ENCODE measurements around the gene BIN2.

BIN2 gene

GRCh38 chr12:51360315-51360714 is 36.3 kb upstream of the BIN2 start:
- TF ChIP-seq CTCF (IDR thresholded peaks at IDR 0.05; ENCODE audit: borderline replicate concordance, control extremely low read depth, extremely low read depth, insufficient read depth, missing control alignments) = no peak
- in situ Hi-C loops (cut with MboI; ENCODE audit: low sequenced_read_pairs, unreplicated experiment) = no loop called here
- no peak for DNase-seq (ENCODE audit: low spot score)

GRCh38 chr12:51359851-51360250 is 35.9 kb upstream of the BIN2 start:
- DNase-seq (ENCODE audit: low spot score) = no peak
- in situ Hi-C loops (cut with MboI; ENCODE audit: low sequenced_read_pairs, unreplicated experiment) = no loop called here
- no peak for TF ChIP-seq CTCF (IDR thresholded peaks at IDR 0.05; ENCODE audit: borderline replicate concordance, control extremely low read depth, extremely low read depth, insufficient read depth, missing control alignments)

- no peak for TF ChIP-seq CTCF (IDR thresholded peaks at IDR 0.05; ENCODE audit: borderline replicate concordance, control extremely low read depth, extremely low read depth, insufficient read depth, missing control alignments)
- in situ Hi-C loops (cut with MboI; ENCODE audit: low sequenced_read_pairs, unreplicated experiment) = no loop called here
- DNase-seq (ENCODE audit: low spot score) = no peak
Measured at GRCh38 chr12:51358496-51358895, 34.5 kb upstream of the BIN2 start.

- DNase-seq (ENCODE audit: low spot score) = peak; percentile 45
- no peak for TF ChIP-seq CTCF (IDR thresholded peaks at IDR 0.05; ENCODE audit: borderline replicate concordance, control extremely low read depth, extremely low read depth, insufficient read depth, missing control alignments)
- in situ Hi-C loops (cut with MboI; ENCODE audit: low sequenced_read_pairs, unreplicated experiment) = no loop called here
Measured at GRCh38 chr12:51357374-51358047, 33.5 kb upstream of the BIN2 start.

- DNase-seq (ENCODE audit: low spot score) = peak; percentile 45
- in situ Hi-C loops (cut with MboI; ENCODE audit: low sequenced_read_pairs, unreplicated experiment) = no loop called here
- TF ChIP-seq CTCF (IDR thresholded peaks at IDR 0.05; ENCODE audit: borderline replicate concordance, control extremely low read depth, extremely low read depth, insufficient read depth, missing control alignments) = peak; percentile 32
Measured at GRCh38 chr12:51351913-51352532, 28.0 kb upstream of the BIN2 start.

GRCh38 chr12:51349026-51349425 is 25.1 kb upstream of the BIN2 start:
- no peak for DNase-seq (ENCODE audit: low spot score)
- in situ Hi-C loops (cut with MboI; ENCODE audit: low sequenced_read_pairs, unreplicated experiment) = no loop called here
- no peak for TF ChIP-seq CTCF (IDR thresholded peaks at IDR 0.05; ENCODE audit: borderline replicate concordance, control extremely low read depth, extremely low read depth, insufficient read depth, missing control alignments)
